GM21367 (cell line): Measurements from ENCODE around the gene ANKRD2.
"Not testable (repeated sequence)": the region's sequence is repeated elsewhere in the genome, so short reads cannot be mapped to it uniquely, and the experiment has no call there.

Experiments used
- ATAC-seq: cut with Tn5 transposase; IDR thresholded peaks from one replicate; pipeline ENCODE4 v1.9.1; 2021; ENCODE audit not compliant: unreplicated experiment

Gene ANKRD2

DNA sequence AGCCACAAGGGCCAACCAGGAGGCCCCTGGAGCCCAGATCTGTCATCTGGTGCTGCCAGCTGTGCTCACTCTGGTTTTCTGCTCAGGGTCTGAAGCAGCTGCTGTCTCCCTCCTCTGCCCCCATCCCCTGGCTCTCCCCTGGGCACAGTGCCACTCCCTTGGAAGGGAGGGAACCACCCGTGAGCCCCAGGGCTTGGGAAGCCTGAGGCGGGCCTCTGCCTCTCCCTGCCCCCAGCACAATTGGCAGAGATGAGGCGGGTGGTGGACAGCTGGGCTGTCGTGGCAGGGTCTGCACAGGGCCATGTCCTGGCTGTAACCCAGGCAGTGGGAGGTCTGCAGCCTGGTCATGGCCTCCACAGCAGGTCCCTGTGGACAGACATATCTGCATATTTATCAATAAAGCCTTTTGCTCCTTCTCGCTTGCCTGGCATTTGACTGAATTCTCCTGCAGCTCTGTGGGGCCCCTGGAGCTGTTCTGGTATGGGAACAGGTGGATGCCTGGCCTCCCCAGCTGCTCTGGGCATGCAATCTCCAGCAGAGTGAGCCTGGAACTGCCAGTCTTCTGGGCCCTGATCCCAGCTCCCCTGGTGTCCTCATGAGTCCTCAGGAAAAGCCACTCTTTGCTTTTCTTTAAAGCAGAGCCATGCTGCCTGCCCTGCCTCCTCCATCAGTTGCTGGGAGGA is 1.6 kb upstream of the ANKRD2 start:
- no peak for ATAC-seq

- ATAC-seq = no peak
These were observed 957 bp upstream of the ANKRD2 start for GRCh38 chr10:97571622-97572021.

DNA sequence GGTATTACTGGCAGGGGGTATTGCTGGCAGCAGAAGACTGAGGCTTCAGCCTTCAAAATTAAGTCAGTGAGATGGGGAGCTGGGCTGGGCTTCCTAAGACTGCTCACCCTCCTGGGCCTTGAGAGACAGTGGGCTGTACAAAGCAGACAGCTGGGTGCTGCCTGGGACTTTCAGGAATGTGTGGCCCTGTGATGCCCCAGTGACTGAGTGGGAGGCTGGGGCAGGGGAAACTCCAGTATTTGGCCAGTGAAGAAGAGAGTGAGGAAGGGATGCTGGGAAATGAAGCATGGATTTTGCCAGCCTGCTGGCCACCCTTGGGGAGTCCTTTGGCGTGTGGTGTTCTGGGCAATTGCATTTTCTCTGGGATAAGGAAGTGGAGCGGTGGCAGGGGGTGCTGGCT is 442 bp downstream of the ANKRD2 start:
- ATAC-seq = no peak

- ATAC-seq = no peak
These were observed 1.1 kb downstream of the ANKRD2 start for GRCh38 chr10:97573672-97574071.

DNA sequence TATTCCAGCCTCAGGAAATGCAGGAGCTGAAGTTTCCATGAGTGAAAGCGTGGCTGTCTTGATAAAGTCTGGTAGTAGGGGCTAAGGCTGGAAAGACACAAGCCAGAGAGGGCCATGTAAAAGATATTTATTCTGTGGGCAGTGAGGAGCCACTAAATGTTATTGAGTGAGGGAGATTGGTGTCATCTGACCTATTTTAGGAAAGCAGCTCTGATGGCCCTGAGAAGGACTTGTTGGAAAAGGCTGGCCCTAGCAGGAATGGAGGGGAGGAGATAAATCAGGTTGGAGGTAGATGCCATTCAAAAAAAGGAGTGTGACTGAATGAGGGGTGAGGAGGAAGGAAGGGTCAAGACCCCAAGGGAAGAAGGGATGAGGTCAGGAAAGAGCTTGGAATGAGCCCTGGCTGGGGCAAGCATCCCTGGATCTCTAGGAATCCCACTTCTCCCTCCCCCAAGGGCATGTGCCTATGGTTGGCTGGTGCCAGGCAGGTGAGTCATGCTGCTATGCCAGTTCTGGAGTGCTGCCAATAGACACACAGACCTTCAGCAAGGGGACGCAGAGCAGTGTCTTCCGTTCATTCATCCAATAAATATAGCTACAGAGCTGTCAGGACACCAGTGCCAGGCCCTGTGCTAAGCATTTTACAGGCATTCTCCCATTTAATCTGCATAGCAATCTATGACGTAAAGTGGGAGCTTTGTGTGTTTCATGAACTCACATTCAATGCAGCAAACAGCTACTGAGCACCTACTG is 2.0 kb downstream of the ANKRD2 start:
- no peak for ATAC-seq

- ATAC-seq = no peak
These were observed 2.6 kb downstream of the ANKRD2 start for GRCh38 chr10:97575127-97575668.

- not testable (repeated sequence) for ATAC-seq
These were observed 3.9 kb downstream of the ANKRD2 start for GRCh38 chr10:97576487-97576886.

GRCh38 chr10:97577701-97578100 is 5.1 kb downstream of the ANKRD2 start:
- no peak for ATAC-seq

GRCh38 chr10:97578171-97578844 is 5.7 kb downstream of the ANKRD2 start:
- ATAC-seq = no peak

DNA sequence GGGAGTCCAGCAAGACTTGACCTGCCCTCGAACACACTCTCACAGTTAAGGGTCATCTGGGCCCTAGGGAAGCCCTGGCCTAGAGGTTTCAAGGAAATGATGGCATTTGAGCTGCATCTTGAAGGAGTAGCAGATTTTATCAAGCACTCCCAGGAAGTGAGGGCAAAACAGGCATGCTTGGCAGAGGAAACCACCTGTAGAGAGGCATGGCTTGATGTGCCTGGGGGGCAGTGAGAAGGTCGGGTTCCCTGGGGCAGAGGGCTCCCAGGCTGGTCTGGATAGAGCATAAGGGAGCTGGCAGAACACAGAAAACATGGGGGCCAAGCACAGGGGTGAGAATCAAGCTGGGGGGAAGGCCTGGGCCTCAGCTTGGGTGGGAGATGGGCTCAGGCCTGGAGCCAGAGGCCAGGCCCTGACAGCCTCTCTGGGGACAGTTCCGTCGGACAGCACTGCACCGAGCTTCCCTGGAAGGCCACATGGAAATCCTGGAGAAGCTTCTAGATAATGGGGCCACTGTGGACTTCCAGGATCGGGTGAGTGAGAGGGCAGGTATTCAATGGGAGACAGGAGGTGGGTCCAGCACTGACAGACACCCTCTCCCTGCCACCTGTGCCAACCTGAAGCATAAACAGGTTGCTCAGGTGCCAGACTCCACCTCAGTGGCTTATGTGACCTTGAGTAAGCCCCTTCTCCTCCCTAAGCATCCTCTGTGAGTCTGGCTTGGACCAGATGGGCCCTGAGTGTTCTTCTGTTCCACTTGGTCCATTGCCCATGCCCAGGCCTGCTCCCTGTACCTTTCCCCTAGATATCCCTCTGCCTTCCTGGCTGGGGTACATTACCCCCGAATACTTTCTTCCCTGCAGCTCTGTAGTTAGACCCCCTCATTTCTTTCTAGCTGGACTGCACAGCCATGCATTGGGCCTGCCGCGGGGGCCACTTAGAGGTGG is 8.1 kb downstream of the ANKRD2 start:
- no peak for ATAC-seq

- no peak for ATAC-seq
These were observed 9.6 kb downstream of the ANKRD2 start for GRCh38 chr10:97582169-97582568.

- no peak for ATAC-seq
These were observed 10.9 kb downstream of the ANKRD2 start for GRCh38 chr10:97583476-97583875.

DNA sequence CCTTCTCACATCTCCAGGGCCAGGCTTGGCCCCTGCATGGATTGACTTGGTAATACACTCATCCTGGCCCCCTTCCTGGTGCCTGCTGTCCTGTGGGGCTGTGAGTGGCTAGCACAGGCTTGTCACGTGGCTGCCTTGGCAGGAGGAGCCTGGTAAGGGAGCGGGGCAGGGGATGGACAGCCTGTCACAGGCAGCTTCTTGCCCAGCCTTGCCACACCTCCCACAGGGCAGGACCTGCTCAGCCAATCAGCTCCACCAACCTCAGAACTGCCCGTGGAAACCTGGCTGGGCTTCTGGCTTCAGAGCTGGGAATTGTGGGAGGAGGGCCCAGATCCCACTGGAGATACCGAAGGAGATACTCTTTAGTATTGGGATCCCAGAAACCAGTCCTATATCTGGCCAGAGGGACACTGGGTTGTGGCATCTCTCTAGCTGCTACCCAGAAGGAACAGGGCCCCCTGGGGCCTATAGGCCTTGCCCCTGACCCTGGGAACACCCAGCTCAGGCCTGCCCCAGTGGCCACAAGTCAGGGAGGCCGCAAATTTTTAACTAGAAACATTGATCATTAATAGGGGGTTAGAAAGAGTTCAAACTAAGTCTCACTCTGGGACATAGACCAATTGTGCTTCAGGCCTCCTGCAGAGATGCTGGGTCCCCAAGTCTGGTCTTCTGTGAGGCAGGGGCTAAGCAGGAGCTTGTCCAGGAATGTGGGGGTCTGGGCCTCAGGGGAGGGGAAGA is 11.7 kb downstream of the ANKRD2 start, which contains the start of gene HOGA1:
Gene HOGA1 (plus strand): TSS at position 330 of the 738 bp plus-strand sequence. CDS start 315 bp downstream, at position 645.
- ATAC-seq = no peak

- ATAC-seq = no peak
These were observed 12.3 kb downstream of the ANKRD2 start for GRCh38 chr10:97584798-97585438.

- ATAC-seq = no peak
These were observed 12.8 kb downstream of the ANKRD2 start for GRCh38 chr10:97585439-97585811.

DNA sequence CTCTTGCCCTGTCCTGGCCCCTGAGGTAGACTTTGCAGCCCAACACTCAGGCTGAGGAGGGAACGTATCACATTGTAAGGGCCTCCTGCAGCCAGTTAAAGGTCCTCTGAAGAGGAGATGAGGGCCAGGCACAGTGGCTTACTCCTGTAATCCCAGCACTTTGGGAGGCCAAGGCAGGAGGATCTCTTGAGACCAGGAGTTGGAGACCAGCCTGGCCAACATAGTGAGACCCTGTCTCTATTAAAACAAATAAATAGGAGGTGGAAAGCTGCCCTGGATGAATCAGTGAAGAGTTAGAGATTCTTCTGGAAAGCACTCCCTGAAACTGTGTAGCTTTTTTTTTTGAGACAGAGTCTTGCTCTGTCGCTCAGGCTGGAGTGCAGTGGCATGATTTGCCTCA is 14.6 kb downstream of the ANKRD2 start:
- ATAC-seq = no peak

- ATAC-seq = no peak
These were observed 16.9 kb downstream of the ANKRD2 start, which contains the start of gene C10orf62 for GRCh38 chr10:97589479-97589878. C10orf62 (plus strand) TSS chr10:97589721; CDS start chr10:97589898, 177 bp downstream.

DNA sequence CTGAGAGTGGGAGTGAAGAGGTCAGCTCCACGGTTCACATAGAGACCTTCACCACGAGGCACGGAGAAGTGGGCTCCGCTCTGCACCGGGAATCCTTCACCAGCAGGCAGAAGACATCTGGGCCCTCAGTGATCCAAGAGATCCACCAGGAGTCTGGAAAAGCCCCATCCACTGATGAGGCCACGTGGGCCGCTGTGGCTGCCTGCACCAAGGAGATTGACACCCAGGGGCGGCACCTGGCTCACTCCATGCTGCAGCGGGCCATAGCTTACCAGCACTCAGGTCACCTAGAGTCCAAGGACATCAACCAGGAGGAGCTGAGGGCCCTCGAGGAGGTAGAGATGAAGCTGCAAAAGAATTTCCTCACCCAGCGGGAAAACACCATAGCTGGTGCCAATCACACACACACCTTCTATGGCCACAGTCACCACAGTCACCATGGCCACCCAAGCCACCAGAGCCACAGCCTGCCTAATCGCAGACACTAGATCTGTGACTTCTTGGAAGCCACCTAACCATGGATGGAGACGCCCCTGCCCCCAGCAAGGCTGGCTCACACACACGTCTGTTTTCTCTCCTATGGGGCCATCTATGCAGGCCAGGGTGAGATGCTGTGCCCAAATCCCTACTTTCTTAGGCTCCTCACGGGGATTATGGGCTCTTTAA is 17.6 kb downstream of the ANKRD2 start:
- ATAC-seq = no peak
